B cell (primary cell): ENCODE results near the gene CPSF4L.

ENCODE experiments used
- EZH2 ChIP-seq: IDR thresholded peaks from 2 replicates; pipeline ENCODE4 v1.6.1; 2012; ENCODE audit warnings: borderline replicate concordance, low read depth, mild to moderate bottlenecking, moderate library complexity, low read length; ENCODE audit not compliant: insufficient read depth, poor library complexity, severe bottlenecking
- TF ChIP-seq, protein P1 (sequence below): fragments of 200-600 bp; IDR thresholded peaks from one replicate; pipeline ENCODE4 v1.8.0; 2022; ENCODE audit warnings: antibody characterized with exemption, mild to moderate bottlenecking

DNA sequence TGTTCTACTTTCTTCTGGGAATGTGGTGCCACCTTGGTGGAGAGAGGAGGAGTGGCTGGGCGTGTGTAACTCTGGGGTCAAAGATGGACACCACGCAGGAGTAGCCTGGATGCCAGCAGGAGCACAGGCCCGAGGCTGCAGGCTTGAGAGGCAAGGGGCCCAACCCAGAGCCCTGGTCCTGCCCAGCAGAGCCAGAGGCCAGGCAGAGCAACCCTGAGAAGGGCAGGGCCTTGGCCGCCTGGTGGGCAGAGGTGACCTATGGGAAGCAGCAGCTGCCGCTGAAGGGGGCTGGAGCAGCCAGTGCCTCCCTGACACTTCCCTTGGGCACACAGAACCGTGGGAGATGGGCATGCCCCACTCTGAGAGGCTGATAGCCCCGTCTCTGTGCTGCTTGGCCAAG is 18.0 kb upstream of the CPSF4L start:
- TF ChIP-seq, protein P1, sequence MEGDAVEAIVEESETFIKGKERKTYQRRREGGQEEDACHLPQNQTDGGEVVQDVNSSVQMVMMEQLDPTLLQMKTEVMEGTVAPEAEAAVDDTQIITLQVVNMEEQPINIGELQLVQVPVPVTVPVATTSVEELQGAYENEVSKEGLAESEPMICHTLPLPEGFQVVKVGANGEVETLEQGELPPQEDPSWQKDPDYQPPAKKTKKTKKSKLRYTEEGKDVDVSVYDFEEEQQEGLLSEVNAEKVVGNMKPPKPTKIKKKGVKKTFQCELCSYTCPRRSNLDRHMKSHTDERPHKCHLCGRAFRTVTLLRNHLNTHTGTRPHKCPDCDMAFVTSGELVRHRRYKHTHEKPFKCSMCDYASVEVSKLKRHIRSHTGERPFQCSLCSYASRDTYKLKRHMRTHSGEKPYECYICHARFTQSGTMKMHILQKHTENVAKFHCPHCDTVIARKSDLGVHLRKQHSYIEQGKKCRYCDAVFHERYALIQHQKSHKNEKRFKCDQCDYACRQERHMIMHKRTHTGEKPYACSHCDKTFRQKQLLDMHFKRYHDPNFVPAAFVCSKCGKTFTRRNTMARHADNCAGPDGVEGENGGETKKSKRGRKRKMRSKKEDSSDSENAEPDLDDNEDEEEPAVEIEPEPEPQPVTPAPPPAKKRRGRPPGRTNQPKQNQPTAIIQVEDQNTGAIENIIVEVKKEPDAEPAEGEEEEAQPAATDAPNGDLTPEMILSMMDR: no peak
- no peak for TF ChIP-seq EZH2
